Germinal center (tissue), 1 donor: ENCODE results near the gene SYT12.

ENCODE experiments used
- DNase-seq: peaks from one replicate; pipeline ENCODE4 v3.0.0; 2012; ENCODE audit warnings: mixed read lengths, low spot score

Gene SYT12

GRCh38 chr11:67055812-67056211 lies 32.9 kb downstream of the SYT12 start:
- no peak for DNase-seq

GRCh38 chr11:67056267-67057204 lies 33.6 kb downstream of the SYT12 start, which contains the start of gene RHOD:
RHOD (plus strand) TSS chr11:67056847; CDS start chr11:67056903, 56 bp downstream.
- peak; percentile 62 for DNase-seq

DNA sequence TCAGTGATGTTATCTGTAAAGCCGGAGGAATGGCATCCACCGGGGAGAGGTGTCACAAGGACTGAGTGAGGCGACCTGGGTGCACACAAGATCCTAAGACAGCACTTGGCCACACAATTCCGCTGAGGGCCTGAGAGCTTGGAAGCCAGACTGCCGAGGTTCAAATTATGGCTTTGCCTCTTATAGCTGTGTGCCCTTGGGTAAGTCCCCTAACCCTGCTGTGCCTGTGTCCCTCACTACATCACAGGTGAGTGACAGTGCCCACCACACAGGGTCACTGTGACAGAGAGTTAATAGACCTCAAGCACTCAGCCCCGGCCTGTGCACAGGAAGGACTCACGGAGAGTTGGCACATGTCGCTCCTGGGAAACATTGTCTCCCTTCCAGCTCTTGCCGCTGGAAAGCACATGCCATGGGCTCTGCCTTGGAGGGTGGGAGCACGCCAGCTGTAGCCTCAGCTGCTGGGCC lies 34.3 kb downstream of the SYT12 start:
- DNase-seq: no peak

DNA sequence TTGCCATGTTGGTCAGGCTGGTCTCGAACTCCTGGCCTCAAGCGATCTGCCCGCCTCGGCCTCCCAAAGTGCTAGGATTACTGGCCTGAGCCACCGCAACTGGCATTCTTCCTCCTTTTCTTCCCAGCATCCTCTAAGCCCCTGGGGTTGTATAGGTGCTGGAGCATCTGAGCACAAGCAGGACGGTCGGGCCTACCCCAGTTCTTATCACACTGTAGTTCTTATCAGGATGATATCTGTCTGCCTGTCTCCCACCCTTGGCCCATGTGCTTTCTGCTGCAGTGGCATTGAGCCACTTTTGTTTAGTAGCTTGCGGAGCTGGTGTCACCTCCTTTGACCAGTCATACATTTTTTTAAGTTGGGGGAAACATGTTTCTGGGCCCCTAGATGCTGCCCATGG lies 35.6 kb downstream of the SYT12 start:
- DNase-seq: no peak

GRCh38 chr11:67059671-67060070 lies 36.7 kb downstream of the SYT12 start:
- no peak for DNase-seq

DNA sequence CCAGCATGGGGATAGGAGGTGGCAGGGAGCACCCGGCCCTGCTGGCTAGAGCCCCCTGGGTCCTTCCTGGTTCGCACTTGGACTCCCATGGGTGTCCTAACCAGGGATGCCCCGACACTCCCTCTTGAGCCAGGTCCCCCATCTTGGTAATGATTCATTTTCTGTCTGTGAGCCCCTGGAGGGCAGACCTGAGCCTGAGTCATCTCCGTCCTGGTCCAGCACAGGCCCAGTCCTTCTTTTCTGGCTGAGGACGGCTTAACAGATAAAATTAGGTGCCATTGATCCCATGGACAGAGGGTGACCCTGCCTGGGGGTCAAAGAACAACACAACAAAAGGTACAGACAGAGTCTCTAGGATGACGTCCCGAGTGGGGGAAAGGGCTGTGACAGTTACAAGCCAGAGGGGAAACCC lies 37.2 kb downstream of the SYT12 start:
- DNase-seq: no peak

GRCh38 chr11:67062526-67063373 lies 39.8 kb downstream of the SYT12 start:
- DNase-seq: no peak

DNA sequence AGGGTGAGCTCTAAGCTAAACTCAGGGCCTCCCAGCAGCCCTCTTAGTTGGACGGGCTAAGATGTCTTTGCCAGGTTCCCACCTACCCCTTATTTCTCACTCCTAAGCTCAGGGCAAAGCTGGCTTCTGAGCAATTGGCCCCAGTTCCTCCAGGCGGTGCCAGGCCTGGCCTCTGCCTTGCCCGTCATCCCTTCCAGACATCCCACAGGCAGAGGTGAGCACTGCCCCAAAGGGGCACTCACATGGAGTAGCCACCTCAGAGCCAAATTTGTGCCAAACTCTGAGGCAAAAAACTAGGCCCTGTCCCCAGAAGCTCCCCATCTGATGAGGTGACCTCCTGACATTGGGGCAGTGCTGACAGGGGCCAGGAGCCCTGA lies 43.4 kb downstream of the SYT12 start:
- DNase-seq: no peak

GRCh38 chr11:67071420-67072284 lies 48.7 kb downstream of the SYT12 start:
- peak; percentile 88 for DNase-seq

DNA sequence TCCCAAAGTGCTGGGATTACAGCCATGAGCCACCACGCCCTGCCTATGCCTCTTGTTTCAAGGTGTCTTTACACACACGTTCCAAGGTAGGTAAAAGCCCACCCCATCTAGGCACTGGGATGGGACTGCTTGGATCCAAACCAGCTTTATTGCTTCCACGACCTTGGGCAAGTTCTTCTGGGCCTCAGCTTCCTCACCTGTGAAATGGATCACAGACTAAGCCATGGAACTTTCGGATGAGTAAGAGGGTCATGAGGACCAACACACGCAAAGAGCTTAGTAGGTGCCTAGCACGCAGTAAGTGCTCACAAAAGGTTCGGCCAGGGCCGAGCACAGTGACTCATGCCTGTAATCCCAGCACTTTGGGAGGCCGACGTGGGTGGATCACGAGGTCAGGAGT lies 49.4 kb downstream of the SYT12 start:
- DNase-seq: no peak

- DNase-seq: no peak
Observed at GRCh38 chr11:67073908-67074307, 51.0 kb downstream of the SYT12 start.

- no peak for DNase-seq
Observed at GRCh38 chr11:67076202-67076601, 53.3 kb downstream of the SYT12 start.

- no peak for DNase-seq
Observed at GRCh38 chr11:67079065-67079705, 56.3 kb downstream of the SYT12 start.

GRCh38 chr11:67082071-67082791 lies 59.3 kb downstream of the SYT12 start:
- DNase-seq: no peak

DNA sequence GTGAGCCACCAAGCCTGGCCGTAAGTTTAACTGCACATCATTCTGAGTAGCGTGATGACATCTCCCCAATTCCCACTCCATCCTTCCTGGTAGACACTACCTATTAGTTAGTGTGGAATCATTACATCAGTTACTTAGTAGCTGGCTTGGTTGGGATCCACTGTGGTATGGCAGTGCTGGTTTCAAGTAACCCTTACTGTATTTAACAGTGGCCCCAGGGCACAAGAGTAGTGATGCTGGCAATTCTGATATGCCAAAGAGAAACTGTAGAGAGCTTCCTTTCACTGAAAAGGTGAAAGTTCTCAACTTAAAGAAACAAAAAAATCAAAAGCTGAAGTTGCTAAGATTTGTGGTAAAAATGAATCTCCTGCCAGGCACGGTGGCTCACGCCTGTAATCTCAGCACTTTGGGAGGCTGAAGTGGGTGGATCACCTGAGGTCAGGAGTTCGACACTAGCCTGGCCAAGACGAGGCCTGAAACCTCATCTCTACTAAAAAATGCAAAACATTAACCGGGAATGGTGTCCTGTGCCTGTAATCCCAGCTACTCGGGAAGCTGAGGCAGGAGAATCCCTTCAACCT lies 60.9 kb downstream of the SYT12 start:
- no peak for DNase-seq

DNA sequence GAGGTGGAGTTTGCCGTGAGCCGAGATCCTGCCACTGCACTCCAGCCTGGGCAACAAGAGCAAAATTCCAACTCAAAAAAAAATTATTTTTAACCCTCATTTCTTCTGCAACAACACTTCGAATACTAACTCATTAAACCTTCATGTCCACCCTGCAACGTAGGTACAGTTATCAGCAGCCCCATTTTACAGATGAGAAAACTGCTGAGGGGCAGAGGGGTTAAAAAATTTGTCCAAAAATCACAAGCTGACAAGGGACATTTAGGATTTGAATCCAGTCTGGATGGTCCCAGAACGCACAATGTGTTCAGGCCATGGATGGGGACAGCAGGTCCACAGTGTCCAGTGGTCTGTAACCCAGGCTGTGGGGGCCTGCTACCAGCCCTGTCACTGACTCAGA lies 62.7 kb downstream of the SYT12 start:
- DNase-seq: no peak

- no peak for DNase-seq
Observed at GRCh38 chr11:67090717-67091116, 67.8 kb downstream of the SYT12 start.

GRCh38 chr11:67095214-67095507 lies 72.2 kb downstream of the SYT12 start:
- no peak for DNase-seq

DNA sequence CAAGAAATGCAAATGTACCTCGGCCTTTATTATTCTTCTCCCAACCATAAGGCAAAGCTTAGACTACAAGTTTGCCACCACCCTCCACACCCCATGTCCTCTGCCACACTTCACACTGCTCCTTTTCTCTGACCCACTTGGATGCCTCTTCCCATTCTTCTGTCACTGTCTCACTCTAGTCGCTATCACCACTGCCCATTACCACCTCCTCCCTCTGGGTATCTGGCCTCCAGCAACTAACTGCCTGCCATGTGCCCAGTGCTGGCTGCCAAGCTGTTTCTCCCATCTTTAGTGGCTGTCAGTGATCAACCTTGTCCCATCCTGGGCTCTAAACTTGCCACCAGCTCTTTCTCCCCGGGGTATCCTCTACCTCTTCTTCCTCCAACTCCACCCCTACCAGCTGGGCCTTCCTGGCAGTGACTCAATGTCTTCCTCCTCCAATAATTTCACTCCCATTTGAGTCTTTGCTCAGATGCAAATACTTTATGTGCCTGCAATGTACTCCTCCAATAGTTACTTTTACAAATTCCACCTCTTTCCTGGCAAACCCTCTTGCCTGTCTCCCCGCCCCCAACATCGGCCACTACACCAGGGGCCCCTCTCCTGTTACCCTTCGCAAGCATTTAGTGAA lies 76.0 kb downstream of the SYT12 start:
- no peak for DNase-seq

DNA sequence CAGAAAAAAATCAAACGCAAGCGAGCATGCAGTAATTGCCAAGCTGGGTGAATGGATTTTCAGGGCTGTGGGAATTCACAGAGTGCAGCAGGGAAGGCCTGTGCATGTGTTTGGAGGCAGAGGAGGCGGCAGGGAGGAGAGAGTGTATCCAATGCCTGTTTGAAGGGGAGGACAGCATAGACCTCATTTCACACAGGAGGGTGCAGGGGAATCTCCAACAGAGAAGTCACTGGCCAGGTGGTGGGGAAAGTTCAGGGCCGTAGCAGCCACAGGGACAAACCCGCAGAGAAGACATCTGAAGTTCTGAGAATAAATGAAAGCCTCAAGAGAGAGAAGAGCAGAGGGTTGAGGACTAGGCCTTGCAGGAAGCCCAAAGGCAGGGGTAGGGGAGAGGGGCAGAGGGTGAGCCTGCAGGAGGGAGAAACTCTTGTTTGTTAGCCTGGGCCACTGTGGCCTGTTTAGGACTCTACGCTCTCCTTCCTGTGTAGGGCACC lies 76.9 kb downstream of the SYT12 start:
- no peak for DNase-seq
